Astrocyte (in vitro differentiated cells and primary cell): ENCODE results near the gene POFUT2. TPM values are rescaled to one million over a fixed set of nuclear protein-coding genes. Genes with fewer than 3 reads are reported as not detected.
A peak's percentile ranks its signal among the peaks of the same experiment; 100 is the strongest.

ENCODE experiments used
- DNase-seq: peaks from one replicate; pipeline ENCODE4 v3.0.0-alpha.2; 2010; ENCODE audit warnings: low read depth
- FAIRE-seq: peaks from 2 replicates; lab custom pipeline; 2011; peaks lifted over from hg19 to GRCh38; lab: Jason Lieb, UNC
- H2AFZ ChIP-seq: 2 replicates; pipeline ENCODE4 v1.6.0; 2012; ENCODE audit warnings: low read depth, low read length, inconsistent platforms
- H3K27ac ChIP-seq: 2 replicates; pipeline ENCODE4 v1.5.1; 2011; ENCODE audit warnings: low read depth, low read length, inconsistent platforms
- H3K27me3 ChIP-seq: 2 replicates; pipeline ENCODE4 v1.6.0; 2011; ENCODE audit warnings: low read length, inconsistent platforms; ENCODE audit not compliant: insufficient read depth
- H3K36me3 ChIP-seq: 2 replicates; pipeline ENCODE4 v1.5.1; 2011; ENCODE audit warnings: low read length, inconsistent platforms; ENCODE audit not compliant: insufficient read depth
- H3K4me1 ChIP-seq: 2 replicates; pipeline ENCODE4 v1.5.1; 2011; ENCODE audit warnings: low read length, inconsistent platforms; ENCODE audit not compliant: insufficient read depth
- H3K4me2 ChIP-seq: 2 replicates; pipeline ENCODE4 v1.6.0; 2012; ENCODE audit warnings: low read length, inconsistent platforms
- H3K4me3 ChIP-seq: 2 replicates; pipeline ENCODE4 v1.5.1; 2011; ENCODE audit warnings: low read depth, mild to moderate bottlenecking, low read length, inconsistent platforms; ENCODE audit not compliant: insufficient read depth
- H3K79me2 ChIP-seq: 2 replicates; pipeline ENCODE4 v1.6.0; 2012; ENCODE audit warnings: mild to moderate bottlenecking, low read length, inconsistent platforms; ENCODE audit not compliant: insufficient read depth
- H3K9ac ChIP-seq: 2 replicates; pipeline ENCODE4 v1.6.0; 2012; ENCODE audit warnings: mild to moderate bottlenecking, low read length, inconsistent platforms
- H3K9me3 ChIP-seq: 2 replicates; pipeline ENCODE4 v1.5.1; 2012; ENCODE audit warnings: low read depth, mild to moderate bottlenecking, low read length, inconsistent platforms; ENCODE audit not compliant: insufficient read depth
- H4K20me1 ChIP-seq: 2 replicates; pipeline ENCODE4 v1.6.0; 2012; ENCODE audit warnings: low read length, inconsistent platforms; ENCODE audit not compliant: insufficient read depth
- H3K27ac Mint-ChIP-seq: one replicate; pipeline ENCODE4 v1.8.0; 2021; ENCODE audit warnings: mild to moderate bottlenecking, mixed read lengths; ENCODE audit not compliant: unreplicated experiment
- H3K27me3 Mint-ChIP-seq: one replicate; pipeline ENCODE4 v1.8.0; 2021; ENCODE audit warnings: low read depth, mixed read lengths; ENCODE audit not compliant: unreplicated experiment
- H3K36me3 Mint-ChIP-seq: one replicate; pipeline ENCODE4 v1.8.0; 2021; ENCODE audit warnings: low read depth, mixed read lengths; ENCODE audit not compliant: unreplicated experiment
- H3K4me1 Mint-ChIP-seq: one replicate; pipeline ENCODE4 v1.8.0; 2021; ENCODE audit warnings: low read depth, mixed read lengths; ENCODE audit not compliant: unreplicated experiment
- H3K4me3 Mint-ChIP-seq: one replicate; pipeline ENCODE4 v1.8.0; 2021; ENCODE audit warnings: mild to moderate bottlenecking, moderate library complexity, mixed read lengths; ENCODE audit not compliant: unreplicated experiment
- H3K9me3 Mint-ChIP-seq: one replicate; pipeline ENCODE4 v1.8.0; 2021; ENCODE audit warnings: mild to moderate bottlenecking, mixed read lengths; ENCODE audit not compliant: unreplicated experiment
- EZH2 ChIP-seq: IDR thresholded peaks from 2 replicates; pipeline ENCODE4 v1.6.1; 2012; ENCODE audit warnings: mild to moderate bottlenecking, low read length, inconsistent platforms; ENCODE audit not compliant: insufficient read depth
- total RNA-seq: library from RNA; stranded (reverse); gene quantifications from 2 replicates; pipeline ENCODE4 v1.2.1, GENCODE V29; 2021
- TF ChIP-seq, protein P1 (sequence below): IDR thresholded peaks from 2 replicates; pipeline ENCODE4 v1.5.1; 2011; ENCODE audit warnings: low read depth, mild to moderate bottlenecking, inconsistent platforms, low read length, moderate library complexity; ENCODE audit not compliant: insufficient read depth

Gene POFUT2
- total RNA-seq, 1 donor from 2014 or later: 109 TPM

DNA sequence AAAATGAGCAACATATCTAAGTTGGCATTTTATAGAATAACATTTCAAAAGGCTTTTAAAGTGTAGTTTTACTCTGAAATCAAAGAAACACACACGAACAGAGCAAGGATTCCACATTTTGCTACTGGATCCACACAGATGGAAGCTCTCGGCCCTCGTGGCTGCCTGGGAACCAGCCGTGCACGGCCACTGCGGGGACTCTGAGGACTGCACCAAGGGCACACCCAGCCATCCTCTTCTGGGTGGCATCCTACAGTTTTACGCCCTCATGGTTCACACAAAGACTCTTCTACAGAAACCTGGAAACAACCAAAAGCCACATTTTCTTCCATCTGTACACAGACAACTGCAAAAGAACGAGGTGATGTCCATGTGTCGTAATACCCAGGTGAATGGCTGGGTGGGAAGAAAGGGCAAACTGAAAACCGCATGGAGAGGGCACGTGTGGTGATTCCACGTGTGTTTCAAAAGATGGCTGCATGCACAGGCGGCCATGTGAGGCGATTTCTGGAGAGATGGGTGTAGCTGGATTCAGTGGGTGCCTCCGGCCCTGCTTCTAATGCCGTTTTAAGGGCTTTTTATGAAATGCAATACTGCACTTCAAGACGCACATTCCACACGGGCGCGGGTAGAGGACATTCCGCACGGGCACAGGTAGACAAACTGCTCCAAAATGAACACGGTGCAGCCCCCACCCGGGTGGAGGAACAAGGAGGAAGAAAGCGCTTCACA is 8.1 kb downstream of the POFUT2 start:
- H3K27ac Mint-ChIP-seq: peak overlapping the region; percentile 16
- H3K4me1 Mint-ChIP-seq: no peaks in the 10 kb centered on the region
- DNase-seq (no peak), FAIRE-seq (no peak)
- peaks cover 54% of the 10 kb centered on the region for H3K36me3 ChIP-seq
- no peak overlapping the region for H3K4me3 ChIP-seq
- peaks cover 81% of the 10 kb centered on the region for H4K20me1 ChIP-seq
- H3K36me3 Mint-ChIP-seq: peaks cover 10% of the 10 kb centered on the region
- H3K27me3 ChIP-seq: no peaks in the 10 kb centered on the region
- no peaks in the 10 kb centered on the region for H3K9me3 Mint-ChIP-seq
- no peak overlapping the region for H3K4me3 Mint-ChIP-seq
- H3K79me2 ChIP-seq: peaks cover 81% of the 10 kb centered on the region
- no peak overlapping the region for H3K4me2 ChIP-seq
- no peaks in the 10 kb centered on the region for H3K9me3 ChIP-seq
- H2AFZ ChIP-seq: no peak overlapping the region
- H3K9ac ChIP-seq: no peak overlapping the region
- no peaks in the 10 kb centered on the region for H3K27me3 Mint-ChIP-seq
- no peaks in the 10 kb centered on the region for H3K4me1 ChIP-seq
- TF ChIP-seq, protein P1, sequence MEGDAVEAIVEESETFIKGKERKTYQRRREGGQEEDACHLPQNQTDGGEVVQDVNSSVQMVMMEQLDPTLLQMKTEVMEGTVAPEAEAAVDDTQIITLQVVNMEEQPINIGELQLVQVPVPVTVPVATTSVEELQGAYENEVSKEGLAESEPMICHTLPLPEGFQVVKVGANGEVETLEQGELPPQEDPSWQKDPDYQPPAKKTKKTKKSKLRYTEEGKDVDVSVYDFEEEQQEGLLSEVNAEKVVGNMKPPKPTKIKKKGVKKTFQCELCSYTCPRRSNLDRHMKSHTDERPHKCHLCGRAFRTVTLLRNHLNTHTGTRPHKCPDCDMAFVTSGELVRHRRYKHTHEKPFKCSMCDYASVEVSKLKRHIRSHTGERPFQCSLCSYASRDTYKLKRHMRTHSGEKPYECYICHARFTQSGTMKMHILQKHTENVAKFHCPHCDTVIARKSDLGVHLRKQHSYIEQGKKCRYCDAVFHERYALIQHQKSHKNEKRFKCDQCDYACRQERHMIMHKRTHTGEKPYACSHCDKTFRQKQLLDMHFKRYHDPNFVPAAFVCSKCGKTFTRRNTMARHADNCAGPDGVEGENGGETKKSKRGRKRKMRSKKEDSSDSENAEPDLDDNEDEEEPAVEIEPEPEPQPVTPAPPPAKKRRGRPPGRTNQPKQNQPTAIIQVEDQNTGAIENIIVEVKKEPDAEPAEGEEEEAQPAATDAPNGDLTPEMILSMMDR: no peak
- no peak for TF ChIP-seq EZH2
- no peak overlapping the region for H3K27ac ChIP-seq

DNA sequence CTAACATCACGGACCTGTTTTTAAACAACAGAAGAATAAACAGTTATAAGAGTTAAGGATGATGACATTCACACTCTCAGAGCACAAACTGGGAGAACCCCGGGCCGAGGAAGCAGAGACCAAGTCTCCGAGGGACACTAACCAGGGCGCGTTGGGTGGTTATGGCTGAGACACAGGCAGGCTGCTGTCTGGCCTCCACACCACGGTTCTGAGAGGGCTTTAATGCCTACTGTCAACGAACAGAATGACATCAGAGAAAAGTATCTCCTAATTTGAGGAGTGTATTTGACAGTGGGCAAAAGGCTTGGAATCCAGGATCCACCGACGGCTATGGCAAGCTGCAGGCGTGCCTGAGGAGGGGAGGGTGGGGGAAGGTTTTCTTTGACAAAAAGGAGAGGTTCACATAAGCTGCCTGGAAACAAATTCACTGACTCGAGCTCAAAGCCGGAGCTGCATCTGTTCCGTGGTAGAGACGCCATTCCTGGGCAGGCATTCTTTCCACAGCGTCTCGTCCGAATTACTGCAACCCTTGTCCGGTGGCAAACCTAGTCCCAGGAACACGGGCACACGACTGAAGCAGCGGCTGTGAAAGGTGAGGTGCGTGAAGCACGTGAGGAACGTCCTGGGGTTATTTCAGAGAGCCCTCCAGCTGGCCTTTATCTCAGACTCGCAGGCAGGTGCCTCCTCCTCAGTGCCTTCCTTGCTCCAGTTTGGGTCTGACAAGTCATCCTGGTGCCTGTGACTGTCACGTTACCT is 9.4 kb downstream of the POFUT2 start:
- FAIRE-seq: no peak
- no peaks in the 10 kb centered on the region for H3K27me3 Mint-ChIP-seq
- H3K4me1 ChIP-seq: no peaks in the 10 kb centered on the region
- no peak overlapping the region for H3K9ac ChIP-seq
- H3K4me2 ChIP-seq: no peak overlapping the region
- peaks cover 82% of the 10 kb centered on the region for H4K20me1 ChIP-seq
- TF ChIP-seq, protein P1: no peak
- TF ChIP-seq EZH2: no peak
- H3K4me1 Mint-ChIP-seq: no peaks in the 10 kb centered on the region
- no peak overlapping the region for H3K4me3 Mint-ChIP-seq
- no peaks in the 10 kb centered on the region for H3K9me3 ChIP-seq
- H3K27ac Mint-ChIP-seq: peak overlapping the region; percentile 47
- DNase-seq: no peak
- no peak overlapping the region for H2AFZ ChIP-seq
- H3K27me3 ChIP-seq: no peaks in the 10 kb centered on the region
- H3K4me3 ChIP-seq: no peak overlapping the region
- no peak overlapping the region for H3K27ac ChIP-seq
- H3K9me3 Mint-ChIP-seq: no peaks in the 10 kb centered on the region
- H3K36me3 ChIP-seq: peaks cover 49% of the 10 kb centered on the region
- peaks cover 7% of the 10 kb centered on the region for H3K36me3 Mint-ChIP-seq
- peaks cover 81% of the 10 kb centered on the region for H3K79me2 ChIP-seq
